MM.1S (cell line): ENCODE measurements around the gene EGF.

ENCODE experiments used
- EZH2 ChIP-seq: fragments of 300-600 bp; sonication (generic); optimal IDR thresholded peaks from 2 replicates; pipeline ENCODE3; 2017; ENCODE audit warnings: low read depth, mild to moderate bottlenecking, antibody characterized with exemption, low read length, mixed read lengths
- EZH2phosphoT487 ChIP-seq: fragments of 300-600 bp; sonication (generic); IDR thresholded peaks from 2 replicates; pipeline ENCODE4 v1.6.1; 2018; ENCODE audit warnings: antibody characterized with exemption, low read length
- TF ChIP-seq, protein P1 (sequence below): fragments of 300-600 bp; sonication (generic); IDR thresholded peaks from 2 replicates; pipeline ENCODE4 v1.5.1; 2016; ENCODE audit warnings: antibody characterized with exemption, low read length, mixed read lengths

DNA sequence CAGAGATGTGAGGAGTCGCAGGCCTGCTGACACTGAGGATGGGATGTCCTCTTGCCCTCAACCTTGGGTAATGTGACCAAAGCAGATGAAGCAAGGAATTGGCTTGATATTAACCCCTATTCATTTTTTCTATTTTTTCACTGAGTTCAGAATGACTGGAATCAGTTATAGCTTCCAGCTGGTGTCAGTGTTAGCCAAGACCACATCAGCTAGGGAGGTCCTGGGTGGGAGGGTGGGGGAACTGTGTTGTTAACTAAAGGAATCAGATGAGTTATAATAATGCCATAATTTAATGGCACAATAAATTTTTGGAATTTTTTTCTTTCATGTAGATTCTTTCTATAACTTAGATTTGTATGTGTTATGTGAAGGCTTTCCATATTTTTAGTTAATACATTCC is 91.9 kb downstream of the EGF start:
- TF ChIP-seq, protein P1, sequence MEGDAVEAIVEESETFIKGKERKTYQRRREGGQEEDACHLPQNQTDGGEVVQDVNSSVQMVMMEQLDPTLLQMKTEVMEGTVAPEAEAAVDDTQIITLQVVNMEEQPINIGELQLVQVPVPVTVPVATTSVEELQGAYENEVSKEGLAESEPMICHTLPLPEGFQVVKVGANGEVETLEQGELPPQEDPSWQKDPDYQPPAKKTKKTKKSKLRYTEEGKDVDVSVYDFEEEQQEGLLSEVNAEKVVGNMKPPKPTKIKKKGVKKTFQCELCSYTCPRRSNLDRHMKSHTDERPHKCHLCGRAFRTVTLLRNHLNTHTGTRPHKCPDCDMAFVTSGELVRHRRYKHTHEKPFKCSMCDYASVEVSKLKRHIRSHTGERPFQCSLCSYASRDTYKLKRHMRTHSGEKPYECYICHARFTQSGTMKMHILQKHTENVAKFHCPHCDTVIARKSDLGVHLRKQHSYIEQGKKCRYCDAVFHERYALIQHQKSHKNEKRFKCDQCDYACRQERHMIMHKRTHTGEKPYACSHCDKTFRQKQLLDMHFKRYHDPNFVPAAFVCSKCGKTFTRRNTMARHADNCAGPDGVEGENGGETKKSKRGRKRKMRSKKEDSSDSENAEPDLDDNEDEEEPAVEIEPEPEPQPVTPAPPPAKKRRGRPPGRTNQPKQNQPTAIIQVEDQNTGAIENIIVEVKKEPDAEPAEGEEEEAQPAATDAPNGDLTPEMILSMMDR = no peak
- TF ChIP-seq EZH2 (no peak), EZH2phosphoT487 (no peak)
